ENCODE results near the gene DNAH2. TPM values are rescaled to one million over a fixed set of nuclear protein-coding genes. Genes with fewer than 3 reads are reported as not detected.

DNAH2 gene
- total RNA-seq, 1 donor from 2014 or later, result 0.29 TPM

- Mint-ChIP-seq H3K4me1 (ENCODE audit: low read depth) (peaks cover 40% of the 10 kb centered on the region), H3K9me3 (ENCODE audit: low read depth) (no peaks in the 10 kb centered on the region), H3K27me3 (peaks cover 25% of the 10 kb centered on the region), H3K36me3 (ENCODE audit: insufficient read depth) (peaks cover 4% of the 10 kb centered on the region), H3K4me3 (ENCODE audit: low read depth) (peak overlapping the region; percentile 90), H3K27ac (peak overlapping the region; percentile 99)
- peak; percentile 93 for DNase-seq (ENCODE audit: low spot score, unreplicated experiment)
- peak; percentile 75 for TF ChIP-seq CTCF (IDR thresholded peaks at IDR 0.05; ENCODE audit: unreplicated experiment)
These were observed 117.6 kb downstream of the DNAH2 start for GRCh38 chr17:7834957-7835813.

GRCh38 chr17:7835814-7836595 lies 118.5 kb downstream of the DNAH2 start:
- H3K9me3 Mint-ChIP-seq (ENCODE audit: low read depth), result no peaks in the 10 kb centered on the region
- DNase-seq (ENCODE audit: low spot score, unreplicated experiment), result no peak
- TF ChIP-seq CTCF (IDR thresholded peaks at IDR 0.05; ENCODE audit: unreplicated experiment), result no peak
- H3K4me1 Mint-ChIP-seq (ENCODE audit: low read depth), result peaks cover 47% of the 10 kb centered on the region
- H3K27me3 Mint-ChIP-seq, result peaks cover 17% of the 10 kb centered on the region
- peak overlapping the region; percentile 96 for H3K27ac Mint-ChIP-seq
- H3K36me3 Mint-ChIP-seq (ENCODE audit: insufficient read depth), result peaks cover 9% of the 10 kb centered on the region
- H3K4me3 Mint-ChIP-seq (ENCODE audit: low read depth), result peak overlapping the region; percentile 85

- Mint-ChIP-seq H3K27ac (peak overlapping the region; percentile 96), H3K27me3 (peaks cover 11% of the 10 kb centered on the region), H3K9me3 (ENCODE audit: low read depth) (no peaks in the 10 kb centered on the region), H3K36me3 (ENCODE audit: insufficient read depth) (peaks cover 9% of the 10 kb centered on the region), H3K4me3 (ENCODE audit: low read depth) (peak overlapping the region; percentile 85), H3K4me1 (ENCODE audit: low read depth) (peaks cover 52% of the 10 kb centered on the region)
- TF ChIP-seq CTCF (IDR thresholded peaks at IDR 0.05; ENCODE audit: unreplicated experiment), result no peak
- DNase-seq (ENCODE audit: low spot score, unreplicated experiment), result peak; percentile 93
These were observed 119.3 kb downstream of the DNAH2 start for GRCh38 chr17:7836596-7837407.

- peak overlapping the region; percentile 85 for H3K4me3 Mint-ChIP-seq (ENCODE audit: low read depth)
- no peak for DNase-seq (ENCODE audit: low spot score, unreplicated experiment)
- TF ChIP-seq CTCF (IDR thresholded peaks at IDR 0.05; ENCODE audit: unreplicated experiment), result no peak
- peaks cover 9% of the 10 kb centered on the region for H3K36me3 Mint-ChIP-seq (ENCODE audit: insufficient read depth)
- peak overlapping the region; percentile 96 for H3K27ac Mint-ChIP-seq
- H3K4me1 Mint-ChIP-seq (ENCODE audit: low read depth), result peaks cover 57% of the 10 kb centered on the region
- no peaks in the 10 kb centered on the region for H3K9me3 Mint-ChIP-seq (ENCODE audit: low read depth)
- peaks cover 6% of the 10 kb centered on the region for H3K27me3 Mint-ChIP-seq
These were observed 120.0 kb downstream of the DNAH2 start for GRCh38 chr17:7837408-7838088.

Data from progenitor cell of endocrine pancreas (in vitro differentiated cells).